ENCODE data around the gene EGLN1.

DNA sequence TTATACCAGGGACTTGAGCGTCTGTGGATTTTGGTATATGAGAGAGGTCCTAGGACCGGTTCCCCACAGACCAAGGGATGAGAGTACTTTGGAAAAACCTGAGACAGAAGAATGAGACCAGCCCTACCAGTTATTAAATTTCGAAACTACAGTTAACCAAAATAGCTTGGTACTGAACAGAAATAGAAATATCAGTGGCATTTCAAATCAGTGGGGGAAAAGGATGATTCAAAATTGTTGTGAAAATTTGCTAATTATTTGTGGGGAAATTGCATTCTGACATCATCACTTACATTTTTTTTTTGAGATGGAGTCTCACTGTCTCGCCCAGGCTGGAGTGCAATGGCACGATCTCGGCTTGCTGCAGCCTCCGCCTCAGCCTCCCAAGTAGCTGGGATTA, 92.6 kb downstream of the EGLN1 start:
- TF ChIP-seq FOSL2 (IDR thresholded peaks at IDR 0.05) = no peak
- no peak for TF ChIP-seq FOSL2 (CRISPR knock-in tag; IDR thresholded peaks at IDR 0.05)
- TF ChIP-seq, protein P1, sequence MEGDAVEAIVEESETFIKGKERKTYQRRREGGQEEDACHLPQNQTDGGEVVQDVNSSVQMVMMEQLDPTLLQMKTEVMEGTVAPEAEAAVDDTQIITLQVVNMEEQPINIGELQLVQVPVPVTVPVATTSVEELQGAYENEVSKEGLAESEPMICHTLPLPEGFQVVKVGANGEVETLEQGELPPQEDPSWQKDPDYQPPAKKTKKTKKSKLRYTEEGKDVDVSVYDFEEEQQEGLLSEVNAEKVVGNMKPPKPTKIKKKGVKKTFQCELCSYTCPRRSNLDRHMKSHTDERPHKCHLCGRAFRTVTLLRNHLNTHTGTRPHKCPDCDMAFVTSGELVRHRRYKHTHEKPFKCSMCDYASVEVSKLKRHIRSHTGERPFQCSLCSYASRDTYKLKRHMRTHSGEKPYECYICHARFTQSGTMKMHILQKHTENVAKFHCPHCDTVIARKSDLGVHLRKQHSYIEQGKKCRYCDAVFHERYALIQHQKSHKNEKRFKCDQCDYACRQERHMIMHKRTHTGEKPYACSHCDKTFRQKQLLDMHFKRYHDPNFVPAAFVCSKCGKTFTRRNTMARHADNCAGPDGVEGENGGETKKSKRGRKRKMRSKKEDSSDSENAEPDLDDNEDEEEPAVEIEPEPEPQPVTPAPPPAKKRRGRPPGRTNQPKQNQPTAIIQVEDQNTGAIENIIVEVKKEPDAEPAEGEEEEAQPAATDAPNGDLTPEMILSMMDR (IDR thresholded peaks at IDR 0.05) = no peak
- no peak for TF ChIP-seq POLR2A (IDR thresholded peaks at IDR 0.05; ENCODE audit: low read length)
- TF ChIP-seq RNF2 (IDR thresholded peaks at IDR 0.05; ENCODE audit: borderline replicate concordance, low read depth) = no peak
- TF ChIP-seq EHF (CRISPR knock-in tag; IDR thresholded peaks at IDR 0.05) = no peak
- no peak for TF ChIP-seq SREBF2 (IDR thresholded peaks at IDR 0.05)

Data from A549 (cell line).